H1 (cell line): ENCODE data around the gene GLOD4. TPM values are rescaled to one million over a fixed set of nuclear protein-coding genes. Genes with fewer than 3 reads are reported as not detected.

ENCODE experiments used
- CTCF ChIA-PET: fragments of 300-600 bp; sonication (Branson Sonifier 250); formaldehyde crosslinking; loops from one replicate; lab custom pipeline; 2021; ENCODE audit not compliant: partially characterized antibody; lab: Charles Lee
- POLR2A ChIA-PET: fragments of 300-600 bp; sonication (Branson Sonifier 250); formaldehyde crosslinking; loops from one replicate; lab custom pipeline; 2021; ENCODE audit warnings: inconsistent platforms; ENCODE audit not compliant: partially characterized antibody; lab: Charles Lee
- DNase-seq, 2 experiments: peaks; one replicate each; pipeline versions ENCODE4 v3.0.0 to v3.0.0-alpha.2; 2010 to 2022; ENCODE audit warnings: low spot score in 2 of 2, low read depth in 1 of 2, mixed read lengths in 1 of 2
- FAIRE-seq: peaks from 2 replicates; lab custom pipeline; 2011; peaks lifted over from hg19 to GRCh38; lab: Jason Lieb, UNC
- H2AFZ ChIP-seq: 2 replicates; pipeline ENCODE4 v1.8.1; 2012; ENCODE audit warnings: low read length, inconsistent platforms
- H2AK5ac ChIP-seq: 2 replicates; pipeline ENCODE4 v1.6.1; 2013; ENCODE audit warnings: low read depth, low read length
- H2BK120ac ChIP-seq: replicated peaks from 2 replicates; pipeline ENCODE3; 2013; ENCODE audit warnings: low read depth, low read length, inconsistent platforms
- H2BK12ac ChIP-seq: 2 replicates; pipeline ENCODE4 v1.6.1; 2013; ENCODE audit warnings: low read depth, low read length
- H2BK15ac ChIP-seq: 2 replicates; pipeline ENCODE4 v1.6.1; 2013; ENCODE audit warnings: low read length
- H2BK20ac ChIP-seq: 2 replicates; pipeline ENCODE4 v1.6.1; 2013; ENCODE audit warnings: low read length
- H2BK5ac ChIP-seq: 2 replicates; pipeline ENCODE4 v1.6.1; 2013; ENCODE audit warnings: low read depth, low read length
- H3K14ac ChIP-seq: 2 replicates; pipeline ENCODE4 v1.6.1; 2013; ENCODE audit warnings: inconsistent platforms; ENCODE audit not compliant: insufficient read length
- H3K18ac ChIP-seq: 2 replicates; pipeline ENCODE4 v1.6.1; 2013; ENCODE audit warnings: low read length; ENCODE audit errors: extremely low read depth
- H3K23ac ChIP-seq: 2 replicates; pipeline ENCODE4 v1.6.1; 2013; ENCODE audit warnings: inconsistent platforms; ENCODE audit not compliant: insufficient read length
- H3K23me2 ChIP-seq: 2 replicates; pipeline ENCODE4 v1.6.1; 2013; ENCODE audit warnings: low read depth, low read length
- H3K27ac ChIP-seq: 2 replicates; pipeline ENCODE4 v1.6.1; 2011; ENCODE audit warnings: low read depth, low read length, inconsistent platforms
- H3K27me3 ChIP-seq, 4 experiments: replicated peaks in 1 of 4; 1 replicate in 1 of 4; 2 replicates in 3 of 4; pipeline versions ENCODE4 v1.6.1 to v1.8.1; 2011 to 2013; ENCODE audit warnings: low read length in 3 of 4, mild to moderate bottlenecking in 3 of 4, inconsistent platforms in 2 of 4, mixed read lengths in 2 of 4, moderate library complexity in 1 of 4; ENCODE audit not compliant: control insufficient read depth in 3 of 4, insufficient read depth in 3 of 4; ENCODE audit errors: extremely low read depth in 1 of 4
- H3K36me3 ChIP-seq, 4 experiments: 2 replicates each; pipeline versions ENCODE4 v1.6.1 to v1.8.1; 2011 to 2013; ENCODE audit warnings: mild to moderate bottlenecking in 4 of 4, low read length in 3 of 4, moderate library complexity in 2 of 4, control low read depth in 1 of 4, inconsistent platforms in 1 of 4; ENCODE audit not compliant: insufficient read depth in 4 of 4, control insufficient read depth in 2 of 4
- H3K4ac ChIP-seq: replicated peaks from 2 replicates; pipeline ENCODE3; 2013; ENCODE audit warnings: low read length, low read depth, mixed read lengths, inconsistent platforms; ENCODE audit not compliant: insufficient read length
- H3K4me1 ChIP-seq, 4 experiments: replicated peaks in 1 of 4; 1 replicate in 1 of 4; 2 replicates in 3 of 4; pipeline versions ENCODE4 v1.6.1 to v1.8.1; 2011 to 2013; ENCODE audit warnings: low read length in 3 of 4, inconsistent platforms in 2 of 4, mixed read lengths in 1 of 4; ENCODE audit not compliant: insufficient read depth in 4 of 4, control insufficient read depth in 3 of 4
- H3K4me2 ChIP-seq, 2 experiments: 2 replicates each; pipeline versions ENCODE4 v1.6.1 to v1.8.1; 2011 to 2013; ENCODE audit warnings: low read depth in 2 of 2, low read length in 2 of 2, control low read depth in 1 of 2, inconsistent platforms in 1 of 2, mild to moderate bottlenecking in 1 of 2; ENCODE audit not compliant: insufficient read depth in 1 of 2
- H3K4me3 ChIP-seq, 4 experiments: fragments of 200-600, 300-600 bp in 1 of 4; sonication (generic), shearing (Covaris generic), sonication (Bioruptor Twin) in 1 of 4; 2 replicates each; pipeline versions ENCODE4 v1.5.1 to v1.8.1; 2011 to 2016; ENCODE audit warnings: low read length in 4 of 4, low read depth in 3 of 4, control low read depth in 2 of 4, inconsistent platforms in 2 of 4, mild to moderate bottlenecking in 2 of 4, mixed read lengths in 1 of 4, moderate library complexity in 1 of 4; ENCODE audit not compliant: insufficient read depth in 2 of 4; ENCODE audit errors: extremely low read depth in 1 of 4
- H3K56ac ChIP-seq: replicated peaks from 2 replicates; pipeline ENCODE3; 2013; ENCODE audit warnings: low read depth, mild to moderate bottlenecking, mixed read lengths, low read length, inconsistent platforms; ENCODE audit not compliant: insufficient read length
- H3K79me1 ChIP-seq: 2 replicates; pipeline ENCODE4 v1.6.1; 2013; ENCODE audit warnings: low read depth, low read length, control low read depth
- H3K79me2 ChIP-seq, 2 experiments: 2 replicates each; pipeline versions ENCODE4 v1.6.1 to v1.8.1; 2012 to 2013; ENCODE audit warnings: low read length in 2 of 2, mild to moderate bottlenecking in 2 of 2, inconsistent platforms in 1 of 2; ENCODE audit not compliant: insufficient read depth in 2 of 2, control insufficient read depth in 1 of 2
- H3K9ac ChIP-seq, 4 experiments: replicated peaks in 1 of 4; 1 replicate in 1 of 4; 2 replicates in 3 of 4; pipeline versions ENCODE4 v1.6.1 to v1.8.1; 2011 to 2013; ENCODE audit warnings: low read depth in 3 of 4, low read length in 3 of 4, control low read depth in 2 of 4, mild to moderate bottlenecking in 2 of 4, moderate library complexity in 2 of 4, inconsistent platforms in 1 of 4; ENCODE audit errors: extremely low read depth in 1 of 4
- H3K9me3 ChIP-seq, 2 experiments: 2 replicates each; pipeline versions ENCODE4 v1.6.1 to v1.8.1; 2012 to 2013; ENCODE audit warnings: mild to moderate bottlenecking in 2 of 2, moderate library complexity in 2 of 2, control low read depth in 1 of 2, inconsistent platforms in 1 of 2, low read depth in 1 of 2, low read length in 1 of 2, mixed read lengths in 1 of 2; ENCODE audit not compliant: insufficient read depth in 2 of 2
- H4K20me1 ChIP-seq, 2 experiments: replicated peaks in 1 of 2; 2 replicates each; pipeline versions ENCODE3 to v1.8.1; 2011 to 2013; ENCODE audit warnings: inconsistent platforms in 2 of 2, low read length in 2 of 2, mild to moderate bottlenecking in 1 of 2; ENCODE audit not compliant: insufficient read depth in 2 of 2, control insufficient read depth in 1 of 2
- H4K5ac ChIP-seq: 2 replicates; pipeline ENCODE4 v1.6.1; 2013; ENCODE audit warnings: low read length, low read depth, mixed read lengths, inconsistent platforms; ENCODE audit not compliant: insufficient read length
- H4K8ac ChIP-seq: 2 replicates; pipeline ENCODE4 v1.8.0; 2013; ENCODE audit warnings: mild to moderate bottlenecking, moderate library complexity, low read length, inconsistent platforms; ENCODE audit not compliant: insufficient read depth; ENCODE audit errors: extremely low read depth
- H4K91ac ChIP-seq: replicated peaks from 2 replicates; pipeline ENCODE3; 2013; ENCODE audit warnings: low read length, mixed read lengths, inconsistent platforms; ENCODE audit not compliant: insufficient read length
- POLR2AphosphoS5 ChIP-seq: IDR thresholded peaks from 2 replicates; pipeline ENCODE4 v1.6.1; 2011; ENCODE audit warnings: low read depth, low read length
- SUZ12 ChIP-seq: fragments of 200-600 bp; sonication (generic); IDR thresholded peaks from 2 replicates; pipeline ENCODE4 v1.6.1; 2012; ENCODE audit warnings: mild to moderate bottlenecking, inconsistent platforms, low read length, moderate library complexity, mixed read lengths
- WGBS, 2 experiments: shearing (Covaris generic) in 1 of 2; methylation state at CpG; one replicate each; pipeline versions ENCODE4 v1.1.6 to v1.1.7; 2013 to 2015; ENCODE audit warnings: low lambda C conversion rate in 2 of 2, mixed read lengths in 2 of 2, inconsistent platforms in 1 of 2, low coverage in 1 of 2, missing lambda C conversion rate in 1 of 2; ENCODE audit not compliant: insufficient replicate concordance in 2 of 2, insufficient coverage in 1 of 2, insufficient read length in 1 of 2; ENCODE audit errors: extremely low coverage in 1 of 2, missing lambda C conversion rate in 1 of 2; 5-methylcytosine and 5-hydroxymethylcytosine counted together
- polyA plus RNA-seq, 7 experiments: library from polyadenylated mRNA; depleted of rRNA in 3 of 7; stranded (reverse) in 5 of 7; unstranded in 2 of 7; fragments of >200 nt in 5 of 7; fragments of 200-250 nt in 2 of 7; gene quantifications; 1 replicate in 5 of 7; 2 replicates in 1 of 7; 4 replicates in 1 of 7; pipeline versions ENCODE4 v1.2.1 to v1.2.3, GENCODE V29; 2011 to 2013; ENCODE audit warnings: missing spikeins in 2 of 7, mixed read lengths in 2 of 7
- total RNA-seq: library from RNA; stranded (reverse); fragmentation: NEBNext Ultra II Directional; extraction: Animal tissue kit (Norgen Biotek cat#: 25700); gene quantifications from 2 replicates; pipeline ENCODE4 v1.2.1, GENCODE V29; 2021

Gene GLOD4
- total and polyA plus RNA-seq, 2 of the 8 experiments (the other 6 are each of a cell fraction or from before 2014, with no cell fraction given) = 36.8 to 81.3 TPM

- WGBS, 2 experiments = 91% methylated on average over 19 of the region's 19 CpGs; no CpG with 5 or more reads in 1 of the 2 experiments
- H2BK5ac ChIP-seq = no peak overlapping the region
- H2BK12ac ChIP-seq = no peak overlapping the region
- no peak overlapping the region for H3K18ac ChIP-seq
- TF ChIP-seq SUZ12 = no peak
- peak; percentile 10; the same call in 1 of the 2 replicates for TF ChIP-seq POLR2AphosphoS5
- TF ChIP-seq, all 59 proteins: peak for 1
- Histone ChIP-seq H3K9me3 (no peaks in the 10 kb centered on the region), H3K4me2 (no peak overlapping the region; a peak in 1 of 4 replicates), H3K27me3 (no peaks in the 10 kb centered on the region), H2BK120ac (no peak overlapping the region), H4K20me1 (peaks cover 0 to 9% of the 10 kb centered on the region in 2 experiments), H3K9ac (no peak overlapping the region), H4K5ac (no peak overlapping the region), H3K79me2 (no peaks in the 10 kb centered on the region), H3K14ac (no peak overlapping the region), H3K23ac (no peak overlapping the region), H3K23me2 (no peaks in the 10 kb centered on the region), H3K36me3 (peaks cover 4 to 21% (median 13%) of the 10 kb centered on the region in 4 experiments; a peak in 7 of 8 replicates), H2BK15ac (no peak overlapping the region), H3K56ac (no peak overlapping the region), H2AFZ (no peak overlapping the region), H2BK20ac (no peak overlapping the region), H3K4ac (no peak overlapping the region), H3K27ac (no peak overlapping the region), H4K91ac (no peak overlapping the region), H3K4me3 (no peak overlapping the region), H4K8ac (no peak overlapping the region), H2AK5ac (no peak overlapping the region), H3K79me1 (no peaks in the 10 kb centered on the region; the same call in 1 of the 2 replicates), H3K4me1 (peaks cover 0 to 13% (median 3%) of the 10 kb centered on the region in 4 experiments; a peak in 6 of 7 replicates)
- no peak for FAIRE-seq
- POLR2A ChIA-PET = interaction anchor here (0.9 to 4.1 kb wide), 10 partner anchors 10 to 205 kb away, joined by 3 to 21 read pairs (median 6); partner anchors contain the start of genes GLOD4, MRM3, NXN and TIMM22
- DNase-seq = no peak
- CTCF ChIA-PET = interaction anchor here (0.9 to 17.5 kb wide), 6 partner anchors 9 to 205 kb away, joined by 3 to 258 read pairs (median 4); partner anchors contain the start of genes NXN and TIMM22
These were observed 9.7 kb upstream of the GLOD4 start for GRCh38 chr17:791829-792228.
